Stimulated activated CD4-positive, alpha-beta T cell treated with anti-CD3 and anti-CD28 coated beads, TNF-alpha, amount 100 ng/mL, for 1 hour (primary cell): Measurements from ENCODE around the gene PELI2.
"Not testable (repeated sequence)": the region's sequence is repeated elsewhere in the genome, so short reads cannot be mapped to it uniquely, and the experiment has no call there.

Source experiments
- DNase-seq, 3 donors: peaks; one replicate each; pipeline ENCODE4 v3.0.0-alpha.2; 2020; ENCODE audit warnings: low read depth in 3 of 3, low spot score in 1 of 3

PELI2 gene

GRCh38 chr14:56142314-56142713 is 24.1 kb downstream of the PELI2 start:
- DNase-seq: no peak

GRCh38 chr14:56143025-56143424 is 24.8 kb downstream of the PELI2 start:
- DNase-seq: no peak

GRCh38 chr14:56144176-56144575 is 26.0 kb downstream of the PELI2 start:
- no peak for DNase-seq

GRCh38 chr14:56145181-56145769 is 27.1 kb downstream of the PELI2 start:
- no peak for DNase-seq

GRCh38 chr14:56145965-56146364 is 27.8 kb downstream of the PELI2 start:
- DNase-seq: no peak

GRCh38 chr14:56147449-56147848 is 29.2 kb downstream of the PELI2 start:
- no peak for DNase-seq

GRCh38 chr14:56147986-56148901 is 30.0 kb downstream of the PELI2 start:
- no peak for DNase-seq

- DNase-seq: no peak
Measured at GRCh38 chr14:56149151-56149550, 30.9 kb downstream of the PELI2 start.

GRCh38 chr14:56149995-56150394 is 31.8 kb downstream of the PELI2 start:
- no peak for DNase-seq

- DNase-seq: no peak
Measured at GRCh38 chr14:56150645-56151345, 32.6 kb downstream of the PELI2 start.

- no peak for DNase-seq
Measured at GRCh38 chr14:56152221-56152620, 34.0 kb downstream of the PELI2 start.

- DNase-seq: no peak
Measured at GRCh38 chr14:56153267-56153666, 35.1 kb downstream of the PELI2 start.

- no peak for DNase-seq
Measured at GRCh38 chr14:56154321-56154720, 36.1 kb downstream of the PELI2 start.

GRCh38 chr14:56156096-56156495 is 37.9 kb downstream of the PELI2 start:
- no peak for DNase-seq

- DNase-seq: no peak
Measured at GRCh38 chr14:56159066-56159465, 40.9 kb downstream of the PELI2 start.

GRCh38 chr14:56160088-56160487 is 41.9 kb downstream of the PELI2 start:
- no peak for DNase-seq

- DNase-seq: no peak
Measured at GRCh38 chr14:56161658-56162057, 43.4 kb downstream of the PELI2 start.

GRCh38 chr14:56162476-56162875 is 44.3 kb downstream of the PELI2 start:
- DNase-seq: no peak

GRCh38 chr14:56166579-56166978 is 48.4 kb downstream of the PELI2 start:
- DNase-seq: not testable (repeated sequence)

- DNase-seq: no peak
Measured at GRCh38 chr14:56168007-56168616, 49.9 kb downstream of the PELI2 start.

GRCh38 chr14:56170028-56170427 is 51.8 kb downstream of the PELI2 start:
- DNase-seq: no peak
